GM19351 (cell line): ENCODE data around the gene CAMKK2.
A peak's percentile ranks its signal among the peaks of the same experiment; 100 is the strongest.
"Not testable (repeated sequence)": the region's sequence is repeated elsewhere in the genome, so short reads cannot be mapped to it uniquely, and the experiment has no call there.

Source experiments
- ATAC-seq: cut with Tn5 transposase; IDR thresholded peaks from one replicate; pipeline ENCODE4 v1.9.1; 2021; ENCODE audit warnings: mild to moderate bottlenecking, moderate library complexity; ENCODE audit not compliant: unreplicated experiment

CAMKK2 gene

DNA sequence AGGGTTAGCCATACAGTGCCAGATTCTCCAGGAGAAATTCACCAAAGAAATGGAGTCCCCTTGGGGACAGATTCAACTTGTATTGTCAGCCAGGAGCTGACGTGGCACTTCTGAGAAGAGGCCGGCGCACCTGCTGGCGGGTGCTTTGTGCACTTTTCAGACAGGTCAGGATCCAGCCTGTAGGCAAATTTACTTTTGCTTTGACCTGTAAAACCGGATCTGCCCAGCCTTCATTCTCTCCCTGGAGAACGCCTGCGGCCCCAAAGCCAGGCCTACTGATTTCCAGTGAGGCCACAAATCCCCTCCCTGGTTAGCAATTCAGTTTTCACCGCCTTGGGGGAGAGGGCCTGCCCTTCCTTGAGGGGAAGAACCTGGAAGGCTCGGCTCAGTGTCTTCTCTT is 69.2 kb downstream of the CAMKK2 start:
- peak; percentile 68 for ATAC-seq

DNA sequence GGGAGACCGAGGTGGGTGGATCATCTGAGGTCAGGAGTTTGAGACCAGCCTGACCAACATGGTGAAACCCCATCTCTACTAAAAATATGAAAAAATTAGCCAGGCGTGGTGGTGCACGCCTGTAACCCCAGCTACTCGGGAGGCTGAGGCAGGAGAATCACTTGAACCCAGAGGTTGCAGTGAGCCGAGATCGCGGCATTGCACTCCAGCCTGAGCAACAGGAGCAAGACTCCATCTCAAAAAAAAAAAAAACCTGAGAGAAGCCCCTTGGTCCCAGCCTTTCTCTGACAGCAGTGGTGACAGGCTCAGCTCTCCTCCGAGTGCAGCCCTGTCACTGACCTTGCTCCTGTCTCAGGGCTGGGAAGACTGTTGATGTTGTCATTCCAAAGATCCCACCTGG is 69.6 kb downstream of the CAMKK2 start:
- ATAC-seq, result not testable (repeated sequence)

DNA sequence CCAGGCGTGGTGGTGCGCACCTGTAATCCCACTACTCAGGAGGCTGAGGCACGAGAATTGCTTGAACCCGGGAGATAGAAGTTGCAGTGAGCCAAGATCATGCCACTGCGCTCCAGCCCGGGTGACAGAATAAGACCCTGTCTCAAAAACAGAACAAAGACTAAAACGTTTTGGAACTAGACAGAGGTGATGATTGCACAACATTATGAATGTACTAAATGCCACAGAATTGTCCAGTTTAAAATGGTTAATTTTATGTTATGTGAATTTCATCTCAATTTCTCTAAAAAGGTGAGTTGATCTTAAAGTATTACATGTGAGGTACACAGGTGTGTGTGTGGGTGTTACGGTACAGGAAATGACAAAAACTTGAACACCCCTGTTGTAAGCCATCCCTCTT is 70.1 kb downstream of the CAMKK2 start:
- no peak for ATAC-seq

DNA sequence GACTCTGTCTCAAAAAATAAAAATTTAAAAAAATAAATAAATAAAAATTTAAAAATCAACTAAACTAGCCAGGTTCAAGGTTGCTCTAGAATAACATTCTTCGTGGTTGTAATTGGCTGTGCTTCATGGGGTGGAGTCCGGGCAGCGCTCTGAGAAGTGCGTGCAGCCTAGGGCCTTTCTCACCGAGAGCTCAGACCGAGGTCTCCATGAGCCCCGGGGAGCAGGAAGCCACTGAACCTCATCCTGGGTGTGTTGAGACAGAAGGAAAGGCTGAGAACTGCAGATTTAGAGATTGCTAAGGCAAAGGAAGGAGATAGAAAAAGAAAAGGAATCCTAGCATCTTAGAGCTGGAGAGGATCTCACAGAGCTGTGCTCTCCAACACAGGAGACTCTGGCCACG is 71.9 kb downstream of the CAMKK2 start:
- no peak for ATAC-seq

DNA sequence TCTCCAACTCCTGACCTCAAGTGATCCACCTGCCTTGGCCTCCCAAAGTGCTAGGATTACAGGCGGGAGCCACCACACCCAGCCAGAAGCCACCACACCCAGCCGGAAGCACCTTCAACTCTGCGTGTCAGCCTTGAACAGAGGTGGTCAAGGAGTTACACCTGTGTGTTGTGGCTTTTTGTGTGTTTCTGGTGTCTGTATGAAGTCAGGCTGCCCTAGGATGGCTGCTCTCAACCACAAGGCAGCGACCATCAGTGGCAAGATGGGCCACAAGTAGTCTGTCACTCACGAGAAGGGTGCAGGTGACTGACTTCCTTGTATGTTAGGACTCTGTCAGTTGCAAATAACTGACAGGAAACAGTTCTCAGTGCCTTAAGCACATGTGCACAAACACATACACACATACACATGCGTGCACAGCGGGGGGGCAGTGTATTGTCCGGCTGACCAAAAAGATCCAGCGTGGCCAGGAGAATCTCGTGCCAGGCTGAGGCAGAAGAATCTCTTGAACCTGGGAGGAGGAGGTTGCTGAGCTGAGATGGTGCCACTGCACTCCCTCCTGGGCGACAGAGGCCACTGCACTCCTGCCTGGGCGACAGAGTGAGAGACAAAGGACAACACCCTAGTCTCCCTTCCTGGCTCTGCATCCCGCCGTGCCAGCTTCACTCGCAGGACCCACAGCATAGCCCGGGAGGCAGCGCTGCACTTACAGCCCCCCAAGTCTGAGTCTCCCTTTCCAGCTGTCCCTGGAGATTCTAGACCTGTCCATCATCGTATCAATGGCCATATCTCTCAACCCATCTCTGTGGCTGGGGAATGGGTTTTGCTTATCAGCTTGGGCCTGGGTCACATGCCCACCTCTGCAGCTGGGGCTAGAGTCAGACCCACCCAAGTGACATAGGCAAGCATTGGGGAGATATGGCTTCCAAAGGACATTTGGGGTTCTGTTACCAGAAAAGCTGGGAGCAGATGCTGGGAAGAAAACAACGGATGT is 72.9 kb downstream of the CAMKK2 start:
- no peak for ATAC-seq

DNA sequence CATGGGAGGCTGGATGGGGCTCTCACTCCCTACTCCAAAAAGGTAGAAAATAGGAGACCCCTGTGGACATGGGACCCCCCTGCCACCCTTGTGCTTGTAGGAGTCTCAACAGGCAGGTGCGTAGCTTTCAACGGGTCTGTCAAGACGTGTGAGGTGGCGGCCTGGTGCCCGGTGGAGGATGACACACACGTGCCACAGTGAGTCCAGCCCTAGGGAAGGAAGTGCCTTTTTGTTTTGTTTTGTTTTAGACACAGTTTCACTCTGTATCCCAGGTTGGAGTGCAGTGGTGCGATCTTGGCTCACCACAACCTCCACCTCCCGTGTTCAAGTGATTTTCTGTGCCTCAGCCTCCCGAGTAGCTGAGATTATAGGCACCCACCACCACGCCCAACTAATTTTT is 73.7 kb downstream of the CAMKK2 start:
- no peak for ATAC-seq

DNA sequence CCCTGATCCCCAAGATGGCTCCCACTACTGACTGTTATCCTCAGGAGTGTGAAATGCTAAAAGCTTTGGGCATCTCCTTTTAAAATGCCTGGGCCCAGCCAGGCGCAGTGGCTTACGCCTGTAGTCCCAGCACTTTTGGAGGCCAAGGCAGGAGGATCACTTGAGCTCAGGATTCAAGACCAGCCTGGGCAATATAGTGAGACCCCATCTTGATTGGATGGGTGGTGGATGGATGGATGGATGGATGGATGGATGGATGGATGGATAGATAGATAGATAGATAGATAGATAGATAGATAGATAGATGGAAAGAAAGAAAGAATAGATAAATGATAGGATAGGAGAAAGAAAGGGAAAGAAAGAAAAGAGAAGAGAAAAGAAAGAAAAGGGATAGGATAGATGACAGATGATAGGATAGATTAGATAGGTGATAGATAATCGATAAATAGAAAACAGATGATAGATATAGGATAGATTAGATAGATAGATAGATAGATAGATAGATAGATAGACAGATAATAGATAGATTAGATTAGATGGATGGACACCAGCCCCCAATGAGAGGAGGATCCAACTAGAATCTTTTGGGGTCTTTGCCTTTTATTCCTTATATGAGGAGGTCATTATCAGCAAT is 77.0 kb downstream of the CAMKK2 start:
- no peak for ATAC-seq

DNA sequence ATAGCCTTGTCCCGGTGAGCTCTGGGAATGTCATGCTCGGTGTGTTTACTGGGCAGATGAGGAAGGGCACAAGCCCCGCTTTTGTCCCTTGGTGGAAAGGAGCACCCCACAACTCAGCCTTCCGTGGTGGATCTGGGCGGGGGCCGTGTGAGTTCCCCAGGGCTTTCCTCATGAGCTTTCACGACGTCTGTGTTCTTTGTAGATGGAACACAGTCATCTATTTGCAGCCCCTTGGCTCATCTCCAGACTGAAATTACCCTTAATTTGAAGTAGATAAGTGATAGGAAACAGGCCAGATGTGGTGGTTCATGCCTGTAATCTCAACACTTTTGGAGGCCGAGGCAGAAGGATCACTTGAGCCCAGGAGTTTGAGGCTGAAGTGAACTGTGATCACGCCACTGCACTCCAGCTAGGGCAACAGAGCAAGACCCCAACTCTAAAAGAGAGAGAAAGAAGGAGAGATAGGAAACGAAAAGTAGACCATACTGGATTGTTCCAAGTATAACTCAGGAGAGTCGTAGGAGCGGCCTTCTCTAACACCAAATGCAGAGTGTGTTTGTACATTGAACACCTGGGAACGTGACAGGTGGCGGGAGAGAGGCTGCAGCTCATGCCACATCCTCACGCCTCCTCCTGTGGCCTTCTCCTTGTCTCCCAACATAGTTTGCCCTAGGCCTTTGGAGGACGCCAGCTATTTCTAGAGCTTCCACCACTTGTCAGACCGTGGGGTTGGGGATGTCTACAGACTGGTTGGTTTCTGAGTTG is 77.7 kb downstream of the CAMKK2 start:
- no peak for ATAC-seq

DNA sequence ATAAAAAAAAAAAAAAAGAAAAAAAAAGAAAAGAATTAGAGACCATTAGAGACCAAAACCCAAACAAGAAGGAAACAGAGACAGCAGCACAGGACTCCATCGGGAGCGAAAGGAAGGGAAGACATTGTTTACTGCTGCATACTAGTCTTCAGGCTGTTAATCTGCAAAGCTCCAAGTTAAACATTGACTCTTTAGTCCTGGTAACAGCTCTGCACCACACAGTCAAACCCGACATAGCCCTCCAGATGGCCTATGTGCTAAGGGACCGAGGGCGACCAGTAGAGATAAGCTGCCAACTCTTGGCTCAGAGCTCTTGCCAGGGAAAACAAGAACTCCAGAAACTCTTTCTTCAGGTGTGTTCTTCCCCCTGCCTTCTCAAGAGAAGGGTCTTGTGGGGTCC is 78.7 kb downstream of the CAMKK2 start:
- ATAC-seq, result no peak

DNA sequence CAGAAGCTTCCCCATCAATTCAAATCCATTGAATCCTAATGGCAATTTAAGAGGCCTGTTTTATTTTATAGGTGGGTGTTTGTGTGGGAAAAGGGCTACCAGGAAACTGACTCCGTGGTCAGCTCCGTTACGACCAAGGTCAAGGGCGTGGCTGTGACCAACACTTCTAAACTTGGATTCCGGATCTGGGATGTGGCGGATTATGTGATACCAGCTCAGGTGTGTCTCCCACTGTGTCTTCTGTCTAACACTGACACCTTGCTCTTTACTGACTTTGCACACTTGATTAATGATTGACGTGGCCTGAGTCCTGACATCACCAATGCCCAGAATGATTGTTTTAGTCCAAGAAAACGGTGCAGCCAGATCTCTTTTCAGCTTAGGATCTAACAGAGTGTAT is 79.4 kb downstream of the CAMKK2 start:
- ATAC-seq, result no peak

DNA sequence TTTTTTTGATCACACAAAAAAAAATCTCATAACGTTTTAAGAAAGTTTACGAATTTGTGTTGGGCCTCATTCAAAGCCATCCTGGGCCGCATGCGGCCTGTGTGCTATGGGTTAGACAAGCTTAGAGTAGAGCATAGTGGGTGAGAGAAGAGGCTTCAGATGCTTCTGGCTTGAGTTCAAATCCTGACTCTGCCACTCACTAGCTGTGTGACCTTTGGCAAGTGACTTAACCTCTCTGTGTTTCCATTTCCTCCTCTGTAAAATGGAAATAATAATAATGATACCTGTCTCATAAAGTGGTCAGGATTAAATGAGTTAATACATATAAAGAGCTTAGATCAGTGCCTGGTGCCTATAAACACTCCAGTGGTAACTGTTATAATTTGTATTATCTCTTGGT is 80.4 kb downstream of the CAMKK2 start:
- ATAC-seq, result no peak

DNA sequence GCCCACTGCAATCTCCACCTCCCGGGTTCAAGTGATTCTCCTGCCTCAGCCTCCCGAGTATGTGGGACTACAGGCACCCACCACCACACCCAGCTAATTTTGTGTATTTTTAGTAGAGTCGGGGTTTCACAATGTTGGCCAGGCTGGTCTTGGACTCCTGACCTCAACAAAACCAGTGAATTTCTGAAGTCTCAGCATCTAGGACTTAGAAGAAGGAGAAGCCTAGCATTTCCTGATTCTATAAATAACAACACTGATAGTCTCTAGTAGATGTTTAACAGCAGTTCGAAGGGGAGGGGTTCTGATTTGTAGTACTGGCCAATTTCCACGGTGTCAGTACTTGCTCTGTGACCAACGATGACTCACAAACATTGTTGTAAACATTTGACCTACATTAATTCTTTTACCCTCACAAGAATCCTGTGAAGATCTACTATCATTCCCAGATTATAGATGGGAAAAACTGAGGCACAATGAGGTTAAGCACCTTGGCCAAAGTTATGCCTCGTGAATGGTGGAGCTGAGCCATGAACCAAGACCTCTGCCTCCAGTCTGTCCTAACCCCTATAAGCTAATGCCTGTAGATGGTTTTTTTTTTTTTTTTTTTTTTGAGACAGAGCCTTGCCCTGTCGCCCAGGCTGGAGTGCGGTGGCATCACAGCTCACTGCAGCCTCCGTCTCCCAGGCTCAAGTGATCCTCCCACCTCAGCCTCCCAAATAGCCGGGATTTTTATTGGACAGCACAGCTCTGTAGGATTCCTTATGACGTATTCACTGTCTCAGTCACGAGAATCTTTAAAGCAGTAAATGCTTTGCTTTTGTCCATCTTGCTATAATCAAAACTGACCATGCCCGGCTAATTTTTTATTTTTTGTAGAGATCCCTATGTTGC is 81.4 kb downstream of the CAMKK2 start:
- no peak for ATAC-seq

DNA sequence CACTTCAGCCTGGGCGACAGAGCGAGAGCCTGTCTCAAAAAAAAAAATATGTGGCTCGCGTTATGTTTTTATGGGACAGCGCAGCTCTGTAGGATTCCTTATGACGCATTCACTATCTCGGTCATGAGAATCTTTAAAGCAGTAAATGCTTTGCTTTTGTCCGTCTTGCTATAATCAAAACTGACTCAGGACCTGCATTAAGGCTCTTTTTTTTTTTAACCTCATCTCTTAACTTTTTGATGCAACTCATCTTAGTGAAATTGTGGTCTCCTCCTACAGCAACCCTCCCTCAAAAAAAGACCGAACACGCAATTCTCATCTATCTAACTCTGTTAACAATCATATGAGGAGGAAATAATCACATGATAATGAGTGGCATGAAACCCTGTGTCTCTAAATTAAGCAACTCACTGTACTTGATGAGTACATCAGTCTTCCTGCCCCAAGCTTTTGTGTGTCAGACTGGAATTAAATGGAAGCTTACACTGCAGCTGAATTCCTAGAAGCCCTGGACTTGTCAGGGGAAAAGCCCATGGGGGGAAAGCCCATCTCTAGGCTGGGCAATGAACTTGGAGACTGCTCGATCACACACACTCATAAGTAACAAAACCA is 82.2 kb downstream of the CAMKK2 start:
- no peak for ATAC-seq

DNA sequence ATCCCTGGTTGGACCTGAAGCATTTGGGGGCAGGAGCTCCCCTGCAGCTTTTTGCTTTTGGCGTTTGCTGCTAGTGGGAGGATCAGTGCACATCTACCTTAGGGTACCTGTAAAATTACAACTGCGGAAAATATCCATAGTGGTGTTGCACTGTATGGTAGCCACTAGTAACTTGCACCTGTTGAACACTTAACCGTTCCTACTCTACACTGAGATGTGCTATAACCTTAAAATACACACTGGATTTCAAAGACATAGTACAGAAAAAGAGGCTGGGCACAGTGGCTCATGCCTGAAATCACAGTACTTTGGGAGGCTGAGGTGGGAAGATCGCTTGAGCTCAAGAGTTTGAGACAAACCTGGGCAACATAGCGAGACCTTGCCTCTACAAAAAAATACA is 83.6 kb downstream of the CAMKK2 start:
- ATAC-seq, result no peak

DNA sequence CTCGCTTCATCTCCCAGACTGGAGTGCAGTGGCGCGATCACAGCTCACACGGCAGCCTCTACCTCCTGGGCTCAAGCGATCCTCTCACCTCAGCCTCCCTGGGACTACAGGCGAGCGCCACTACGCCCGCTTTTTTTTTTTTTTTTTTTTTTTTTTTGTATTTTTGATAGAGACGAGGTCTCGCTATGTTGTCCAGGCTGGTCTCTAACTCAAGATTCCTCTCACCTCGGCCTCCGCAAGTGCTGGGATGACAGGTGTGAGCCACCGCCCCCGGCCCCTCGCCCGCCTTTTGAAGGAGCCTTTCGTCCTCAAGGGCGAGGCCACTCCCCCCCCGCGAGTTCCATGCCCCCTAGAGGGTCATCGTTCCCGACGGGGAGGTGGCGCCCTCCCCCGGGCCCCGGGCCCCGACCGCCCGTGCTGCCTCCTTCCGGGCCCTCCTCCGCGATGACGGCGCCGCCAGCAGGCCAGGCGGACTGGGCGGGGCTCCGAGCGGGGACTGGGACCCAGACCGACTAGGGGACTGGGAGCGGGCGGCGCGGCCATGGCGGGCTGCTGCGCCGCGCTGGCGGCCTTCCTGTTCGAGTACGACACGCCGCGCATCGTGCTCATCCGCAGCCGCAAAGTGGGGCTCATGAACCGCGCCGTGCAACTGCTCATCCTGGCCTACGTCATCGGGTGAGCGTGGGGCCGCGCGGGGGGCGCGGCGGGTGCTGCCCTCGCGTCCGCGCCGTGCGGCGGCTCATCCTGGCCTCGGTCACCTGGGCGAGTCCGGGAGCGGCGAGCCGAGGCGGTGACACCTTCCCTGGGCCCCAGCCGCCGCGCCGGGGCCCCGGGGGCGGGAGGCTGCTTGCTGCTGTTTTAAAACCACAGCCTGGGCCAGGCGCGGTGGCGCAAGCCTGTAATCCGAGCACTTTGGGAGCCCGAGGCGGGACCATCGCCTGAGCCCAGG is 86.6 kb downstream of the CAMKK2 start, which contains the start of gene P2RX4:
Gene P2RX4, plus strand, starts transcription at position 506 of the 949 bp plus-strand sequence. Its CDS starts 36 bp downstream, at position 542.
- ATAC-seq, result peak; percentile 90

DNA sequence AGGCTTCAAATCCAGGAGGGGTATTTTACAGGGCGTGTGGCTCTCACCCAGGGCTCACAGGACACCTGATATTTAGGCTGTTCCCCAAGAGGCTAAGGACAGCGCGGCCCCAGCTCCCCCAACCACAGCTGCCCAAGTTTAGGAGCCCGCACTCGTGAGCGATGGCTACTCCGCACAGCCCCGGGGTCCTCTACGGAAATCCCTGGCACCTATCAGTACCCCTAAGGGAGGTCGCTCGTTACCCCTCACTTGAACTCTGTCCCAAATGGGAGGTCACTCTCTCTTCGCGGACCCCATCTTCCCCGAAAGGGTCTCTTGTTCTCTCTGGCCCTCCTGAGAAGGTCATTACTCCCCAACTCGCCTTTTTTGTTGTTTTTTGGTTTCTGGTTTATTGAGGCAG is 87.3 kb downstream of the CAMKK2 start:
- no peak for ATAC-seq

DNA sequence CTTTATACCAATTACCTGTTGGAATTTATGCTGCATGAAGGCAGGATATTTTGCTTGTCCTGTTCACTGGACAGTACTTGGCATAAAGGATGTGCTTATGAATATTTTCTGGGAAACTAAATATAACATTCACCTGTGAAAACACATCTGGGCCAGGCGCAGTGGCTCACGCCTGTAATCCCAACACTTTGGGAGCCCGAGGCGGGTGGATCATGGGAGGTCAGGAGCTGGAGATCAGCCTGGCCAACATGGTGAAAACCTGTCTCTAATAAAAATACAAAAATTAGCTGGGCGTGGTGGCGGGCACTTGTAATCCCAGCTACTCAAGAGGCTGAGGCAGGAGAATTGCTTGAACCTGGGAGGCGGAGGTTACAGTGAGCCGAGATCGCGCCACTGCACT is 87.9 kb downstream of the CAMKK2 start:
- ATAC-seq, result not testable (repeated sequence)

DNA sequence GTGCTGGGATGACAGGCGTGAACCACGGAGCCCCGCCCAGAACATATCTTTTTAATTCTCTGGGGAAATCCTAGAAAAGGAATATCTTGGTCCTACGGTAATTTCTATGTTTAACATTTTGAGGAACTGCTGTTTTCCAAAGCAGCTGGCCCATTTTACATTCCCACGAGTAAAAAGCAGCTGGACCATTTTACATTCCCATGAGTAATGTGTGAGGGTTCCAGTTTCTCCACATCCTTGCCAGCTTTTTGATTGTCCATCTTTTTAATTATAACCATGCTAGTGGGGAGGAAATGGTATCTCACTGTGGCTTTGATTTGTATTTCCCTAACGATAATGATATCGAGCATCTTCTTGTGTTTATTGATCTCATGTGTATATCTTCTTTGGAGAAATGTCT is 91.0 kb downstream of the CAMKK2 start:
- ATAC-seq, result no peak

DNA sequence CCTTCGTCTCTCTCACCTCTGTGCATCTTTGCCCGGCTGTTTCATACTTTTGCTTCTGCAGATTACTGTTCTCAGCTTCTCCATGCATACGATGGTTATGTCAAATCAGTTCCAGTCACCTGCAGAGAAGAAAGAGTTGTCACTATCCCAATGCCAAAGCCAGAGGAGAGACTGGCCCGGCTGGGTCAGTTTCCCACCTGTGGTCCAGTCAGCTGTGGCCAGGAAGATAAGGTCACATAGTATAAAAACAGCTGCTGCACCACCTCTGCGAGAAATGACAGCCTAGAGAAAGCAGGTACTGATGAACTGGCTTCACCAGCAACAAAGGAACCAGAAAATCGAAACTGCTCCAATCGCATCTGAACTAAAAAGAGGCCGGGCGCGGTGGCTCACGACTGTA is 93.0 kb downstream of the CAMKK2 start:
- no peak for ATAC-seq
